ENCODE results near the gene CA9.

CA9 gene

DNA sequence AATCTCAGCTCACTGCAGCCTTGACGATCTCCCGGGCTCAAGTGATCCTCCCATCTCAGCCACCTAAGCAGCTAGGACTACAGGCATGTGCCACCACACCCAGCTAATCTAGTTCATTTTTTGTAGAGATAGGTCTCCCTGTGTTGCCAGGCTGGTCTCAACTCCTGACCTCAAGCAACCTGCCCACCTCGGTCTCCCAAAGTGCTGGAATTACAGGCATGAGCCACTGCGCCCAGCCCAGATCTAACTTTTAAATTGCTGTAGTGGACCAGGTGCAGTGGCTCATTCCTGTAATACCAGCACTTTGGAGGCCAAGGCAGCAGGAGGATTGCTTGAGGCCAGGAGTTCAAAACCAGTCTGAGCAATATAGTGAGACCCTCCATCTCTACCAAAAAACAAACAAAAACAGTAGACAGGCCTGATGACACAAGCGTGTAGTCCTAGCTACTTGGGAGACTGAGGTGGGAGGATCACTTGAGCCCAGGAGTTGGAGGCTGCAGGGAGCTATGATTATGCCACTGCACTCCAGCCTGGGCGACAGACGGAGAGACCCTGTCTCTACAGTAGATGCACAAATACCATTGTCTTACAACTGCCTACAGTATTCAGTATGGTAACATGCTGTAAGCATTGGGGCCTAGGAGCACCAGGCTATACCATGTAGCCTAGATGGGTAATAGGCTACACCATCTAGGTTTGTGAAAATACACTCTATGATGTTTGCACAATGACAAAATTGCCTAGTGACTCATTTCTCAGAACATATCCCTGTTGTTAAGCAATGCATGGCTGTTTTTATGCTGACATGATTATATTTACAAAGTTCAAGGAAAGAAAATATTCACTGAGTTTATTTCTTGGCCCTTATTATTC, 21.5 kb upstream of the CA9 start:
- no peak for DNase-seq (ENCODE audit: low spot score)

DNA sequence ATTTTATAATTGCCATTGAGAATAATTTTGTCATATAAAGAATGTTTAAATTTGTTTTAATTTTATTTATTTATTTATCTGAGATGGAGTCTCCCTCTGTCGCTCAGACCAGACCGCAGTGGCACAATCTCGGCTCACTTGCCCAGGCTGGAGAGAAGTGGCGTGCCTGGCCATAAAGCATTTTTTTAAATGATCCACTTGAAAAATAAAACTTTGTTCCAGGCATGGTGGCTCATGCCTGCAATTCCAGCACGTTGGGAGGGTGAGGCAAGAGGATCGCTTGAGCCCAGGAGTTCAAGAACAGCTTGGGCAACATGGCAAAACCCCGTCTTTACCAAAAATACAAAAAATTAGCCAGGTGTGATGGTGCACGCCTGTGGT, 20.9 kb upstream of the CA9 start:
- no peak for DNase-seq (ENCODE audit: low spot score)

DNA sequence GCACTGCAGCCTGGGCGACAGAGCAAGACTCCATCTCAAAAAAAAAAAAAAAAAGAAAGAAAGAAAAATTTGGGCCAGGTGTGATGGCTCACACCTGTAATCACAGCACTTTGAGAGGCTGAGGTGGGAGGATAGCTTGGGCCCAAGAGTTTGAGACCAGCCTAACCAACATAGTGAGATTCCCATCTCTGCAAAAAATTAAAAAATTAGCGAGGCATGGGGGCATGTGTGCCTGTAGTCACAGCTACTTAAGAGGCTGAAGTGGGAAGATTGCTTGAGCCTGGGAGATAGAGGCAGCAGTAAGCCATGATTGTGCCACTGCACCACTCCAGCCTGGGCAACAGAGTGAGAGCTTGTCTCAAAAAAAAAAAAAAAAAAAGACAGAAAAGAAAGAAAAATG, 20.1 kb upstream of the CA9 start:
- DNase-seq (ENCODE audit: low spot score), result no peak

DNA sequence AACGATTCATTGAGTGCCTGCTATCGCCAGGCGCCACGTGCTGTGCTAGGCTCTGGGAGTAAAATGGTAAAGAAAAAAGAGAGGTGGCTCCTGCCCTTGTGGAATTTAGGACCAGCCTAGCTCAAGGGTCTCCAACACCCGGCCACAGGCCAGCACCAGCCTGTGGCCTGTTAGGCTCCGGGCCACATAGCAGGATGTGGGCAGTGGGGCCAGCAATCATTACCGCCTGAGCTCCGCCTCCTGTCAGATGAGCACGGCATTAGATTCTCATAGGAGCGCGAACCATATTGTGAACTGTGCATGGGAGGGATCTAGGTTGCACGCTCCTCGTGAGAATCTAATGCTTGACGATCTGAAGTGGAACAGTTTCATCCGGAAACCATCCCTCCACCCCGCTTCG, 17.4 kb upstream of the CA9 start:
- no peak for DNase-seq (ENCODE audit: low spot score)

DNA sequence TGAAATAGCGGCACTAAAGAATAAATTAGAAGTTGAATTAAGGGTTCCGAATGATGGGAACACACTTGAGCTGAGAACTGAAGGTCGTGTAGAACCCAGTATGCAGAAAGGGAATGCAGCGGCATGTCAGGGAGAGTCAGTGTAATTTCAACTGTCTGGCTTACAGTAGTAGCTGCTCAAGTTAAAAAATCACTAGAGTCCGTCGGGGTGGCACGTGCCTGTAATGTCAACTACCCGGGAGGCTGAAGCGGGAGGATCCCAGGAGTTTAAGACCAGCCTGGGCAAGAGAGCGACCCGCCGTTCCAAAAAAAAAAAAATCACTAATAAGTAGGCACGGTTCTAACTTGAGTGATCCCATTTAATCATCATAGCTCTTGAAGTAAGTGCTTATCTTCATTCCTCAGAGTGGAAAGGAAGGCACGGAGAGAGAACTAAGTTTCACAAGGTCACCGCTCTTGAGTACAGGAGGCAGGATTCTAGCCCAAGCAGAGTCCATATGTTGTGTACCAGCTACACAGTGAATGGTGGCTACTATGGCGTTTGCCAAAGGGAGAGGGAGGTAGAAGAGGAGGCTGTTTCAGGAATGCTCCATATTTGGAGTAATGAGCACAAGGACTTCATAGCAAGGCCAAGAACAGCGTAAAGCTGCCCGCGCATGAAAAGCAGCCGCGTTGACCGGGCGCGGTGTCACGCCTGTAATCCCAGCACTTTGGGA, 16.7 kb upstream of the CA9 start:
- no peak for DNase-seq (ENCODE audit: low spot score)

DNA sequence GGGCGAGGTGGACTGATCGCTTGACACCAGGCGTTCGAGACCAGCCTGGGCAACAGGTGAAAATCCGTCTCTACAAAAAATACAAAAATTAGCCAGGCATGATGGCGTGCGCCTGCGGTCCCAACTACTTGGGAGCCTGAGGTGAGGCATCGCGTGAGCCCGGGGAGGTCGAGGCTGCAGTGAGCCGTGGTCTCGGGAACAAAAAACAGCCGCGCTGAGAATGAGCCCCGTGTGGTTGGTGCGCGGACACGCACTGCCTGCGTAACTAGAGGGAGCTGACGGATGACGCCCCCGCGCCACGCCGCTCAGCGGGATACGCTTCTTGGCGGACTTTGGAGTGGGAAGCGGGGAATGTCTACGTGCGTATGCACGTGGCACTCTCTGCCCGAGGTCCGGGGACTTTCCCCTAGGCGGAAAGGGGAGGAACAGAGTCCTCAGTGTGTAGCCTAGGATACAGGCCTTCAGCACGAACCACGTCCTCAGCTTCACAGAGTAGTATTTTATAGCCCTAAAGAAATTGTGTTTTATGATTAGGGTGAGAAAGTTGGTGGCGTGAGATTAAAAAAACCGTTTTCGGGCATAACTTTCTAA, 16.1 kb upstream of the CA9 start, which contains the start of gene RMRP:
TSS of gene RMRP (minus strand) at position 474 of the 591 bp plus-strand sequence.
- DNase-seq (ENCODE audit: low spot score), result peak; percentile 94

DNA sequence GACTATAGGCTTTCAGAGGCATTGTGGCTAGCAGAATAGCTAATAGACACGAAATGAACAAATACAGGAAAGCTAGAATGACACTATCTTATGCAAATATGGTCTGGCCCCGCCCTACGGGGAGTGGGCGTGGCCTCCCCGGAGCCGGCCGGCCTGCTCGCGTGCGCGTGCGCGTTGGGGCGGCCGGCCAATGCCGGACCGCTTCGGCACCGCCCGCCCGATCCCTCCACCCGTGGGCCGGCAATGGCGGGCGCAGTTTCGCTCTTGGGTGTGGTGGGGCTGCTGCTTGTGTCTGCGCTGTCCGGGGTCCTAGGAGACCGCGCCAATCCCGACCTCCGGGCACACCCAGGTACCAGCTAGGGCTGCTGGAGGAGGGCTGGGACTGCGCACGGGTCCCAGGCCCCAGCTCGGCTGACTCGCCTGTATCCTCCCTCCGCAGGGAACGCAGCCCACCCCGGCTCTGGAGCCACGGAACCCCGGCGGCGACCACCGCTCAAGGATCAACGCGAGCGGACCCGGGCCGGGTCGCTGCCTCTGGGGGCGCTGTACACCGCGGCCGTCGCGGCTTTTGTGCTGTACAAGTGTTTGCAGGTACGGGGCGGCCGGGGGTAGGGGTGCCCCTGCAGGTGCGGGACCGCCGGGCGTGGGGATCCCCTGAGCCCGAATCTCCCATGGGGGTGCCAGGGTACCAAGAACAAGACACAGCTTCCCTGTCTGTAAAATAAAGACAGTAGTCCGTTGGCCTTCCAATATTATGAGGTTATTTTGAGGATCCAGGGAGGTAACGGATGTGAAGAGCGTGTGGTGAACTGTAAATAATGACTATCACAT, 15.4 kb upstream of the CA9 start, which contains the start of gene CCDC107:
TSS of gene CCDC107 (plus strand) at position 156 of the 831 bp plus-strand sequence. CDS start at position 244, 88 bp downstream.
- DNase-seq (ENCODE audit: low spot score), result peak; percentile 81

DNA sequence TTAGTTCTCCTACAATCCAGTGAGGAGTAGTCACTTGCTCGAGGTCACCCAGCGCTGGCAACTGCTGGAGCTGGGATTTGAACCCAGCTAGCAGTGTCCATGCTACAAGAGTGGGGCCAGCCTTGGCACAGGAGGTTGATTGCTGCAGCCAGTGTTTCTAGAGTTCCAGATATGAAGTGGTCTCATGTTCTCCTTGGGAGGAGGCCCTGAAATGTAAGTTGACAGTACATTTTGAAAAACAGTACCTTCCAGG, 14.8 kb upstream of the CA9 start:
- no peak for DNase-seq (ENCODE audit: low spot score)

DNA sequence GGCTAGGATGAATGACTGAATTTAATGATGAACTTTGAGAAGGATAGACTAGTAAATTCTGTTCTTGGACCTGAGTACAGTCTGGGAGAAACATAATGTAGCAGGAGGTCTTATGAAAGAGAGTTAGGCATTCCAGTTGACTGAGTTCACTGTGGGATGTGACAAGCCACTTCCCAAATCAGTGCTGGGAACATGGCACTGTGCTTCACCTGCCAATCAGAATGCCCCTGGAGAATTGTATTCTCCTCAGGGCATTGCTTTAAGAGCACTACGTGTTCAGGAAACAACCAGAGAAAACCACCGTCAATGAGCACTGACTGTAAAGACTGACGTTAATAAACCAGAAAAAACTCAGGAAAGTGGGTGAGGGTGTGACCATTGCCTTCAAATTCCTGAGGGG, 14.4 kb upstream of the CA9 start:
- DNase-seq (ENCODE audit: low spot score), result no peak

DNA sequence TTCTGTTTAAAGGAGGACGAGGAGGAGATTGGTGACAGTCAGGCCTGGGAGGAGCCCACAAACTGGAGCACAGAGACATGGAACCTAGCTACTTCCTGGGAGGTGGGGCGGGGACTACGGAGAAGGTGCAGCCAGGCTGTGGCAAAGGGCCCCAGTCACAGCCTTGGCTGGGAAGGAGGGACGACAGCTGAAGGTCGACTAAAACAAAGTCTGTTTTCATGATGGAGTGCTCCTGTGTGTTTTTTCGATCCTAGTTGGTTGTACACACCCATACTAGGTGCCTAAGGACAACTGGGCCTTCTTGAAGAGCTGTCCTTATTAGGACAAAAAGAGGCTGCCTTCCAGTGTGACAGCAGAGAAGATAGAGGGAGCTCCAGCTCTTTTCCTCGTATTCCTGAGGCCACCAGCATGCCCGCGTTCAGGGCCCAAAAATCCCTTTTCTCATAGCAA, 12.7 kb upstream of the CA9 start:
- no peak for DNase-seq (ENCODE audit: low spot score)

DNA sequence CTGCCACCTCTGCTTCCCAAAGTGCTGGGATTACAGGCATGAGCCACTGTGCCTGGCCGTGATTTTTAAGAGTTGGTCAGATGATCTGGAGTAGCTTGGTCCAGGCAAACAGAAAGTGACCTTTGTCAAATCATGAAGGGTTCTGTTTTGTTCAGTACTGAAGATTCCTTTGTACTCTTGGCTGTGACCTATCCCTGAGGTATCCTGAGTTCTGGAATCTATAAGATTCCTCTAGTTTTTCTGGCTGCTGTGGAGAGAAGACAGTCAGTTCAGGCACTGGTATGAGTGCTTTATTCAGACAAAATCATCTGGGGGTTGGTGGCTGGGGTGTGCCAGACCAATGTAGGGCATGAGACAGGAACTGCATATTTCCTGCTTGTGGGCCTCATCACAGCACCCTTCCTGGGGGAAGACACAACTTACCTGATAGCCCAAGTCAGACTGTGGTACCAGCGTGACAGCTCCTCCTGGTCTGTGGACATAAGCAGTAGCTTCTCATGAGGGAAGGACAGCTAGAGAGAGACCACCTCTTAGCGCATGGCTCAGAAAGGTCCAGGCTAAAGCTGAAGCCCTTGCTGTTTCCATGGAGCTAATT, 11.9 kb upstream of the CA9 start:
- peak; percentile 60 for DNase-seq (ENCODE audit: low spot score)

DNA sequence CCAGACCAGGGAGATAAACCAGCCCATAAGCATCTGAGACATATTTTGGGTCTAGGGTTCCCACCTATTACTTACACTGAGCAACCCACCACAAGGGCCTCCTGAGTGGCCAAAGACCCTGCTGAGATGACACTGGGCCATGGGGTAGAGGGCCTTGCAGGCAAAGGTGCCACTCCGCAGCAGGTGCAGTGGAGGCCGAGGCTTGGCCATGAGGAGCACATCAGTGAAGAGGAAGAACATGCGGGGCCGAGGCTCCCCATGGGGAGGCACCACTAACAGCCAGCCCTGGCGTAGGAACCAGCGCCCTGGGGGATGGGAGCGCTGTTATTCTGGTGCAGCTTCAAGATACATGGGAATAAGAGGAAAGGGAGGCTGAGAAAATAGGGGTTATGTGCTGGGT, 11.3 kb upstream of the CA9 start:
- DNase-seq (ENCODE audit: low spot score), result no peak

DNA sequence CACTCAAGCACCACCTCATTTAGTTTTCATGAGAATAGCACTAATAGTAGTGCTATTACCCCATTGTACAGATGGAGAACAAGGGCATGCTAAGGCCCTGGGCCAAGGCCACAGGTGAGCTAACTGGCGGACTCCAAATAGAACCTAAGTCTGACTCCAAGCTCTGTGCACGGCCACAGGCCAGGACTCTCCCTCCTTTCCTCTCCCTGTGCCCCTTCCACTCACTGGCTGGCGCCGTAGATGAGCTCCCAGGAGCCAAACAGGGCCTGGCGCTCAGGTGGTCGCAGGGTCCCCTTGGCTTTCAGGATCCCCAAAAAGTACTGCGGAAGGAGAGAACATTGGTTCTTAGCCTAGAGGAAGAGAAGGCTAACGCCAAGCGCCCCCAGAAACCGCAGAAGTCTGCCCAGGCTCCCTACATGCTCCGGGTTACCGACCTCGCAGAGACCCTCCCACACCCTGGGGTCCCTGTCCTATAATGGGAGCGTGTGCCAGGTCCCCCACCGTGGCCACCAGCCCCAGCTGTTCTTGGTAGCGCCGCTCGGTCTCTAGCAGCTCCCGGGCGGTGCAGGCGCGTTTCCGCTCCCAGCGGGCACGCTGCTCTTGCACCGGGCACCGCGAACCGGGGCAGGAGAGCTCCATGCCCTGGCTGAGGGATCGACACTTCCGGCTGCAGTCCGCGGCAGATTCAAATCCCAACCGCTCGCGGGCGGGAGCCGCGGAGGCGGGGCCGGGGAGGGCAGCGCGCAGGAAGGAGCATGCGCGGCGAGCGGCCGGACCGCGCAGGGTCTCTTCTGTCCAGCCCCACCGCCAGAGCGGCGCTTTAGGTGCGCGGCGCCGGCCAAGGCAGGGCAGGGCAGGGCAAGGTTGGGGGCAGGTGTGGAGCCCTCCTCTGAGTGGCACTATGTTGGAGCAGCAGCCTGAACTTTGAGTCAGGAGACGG, 8.9 kb upstream of the CA9 start, which contains the start of gene ARHGEF39:
TSS of gene ARHGEF39 (minus strand) at position 665 of the 940 bp plus-strand sequence. CDS start at position 639, 26 bp downstream.
- peak; percentile 56 for DNase-seq (ENCODE audit: low spot score)

DNA sequence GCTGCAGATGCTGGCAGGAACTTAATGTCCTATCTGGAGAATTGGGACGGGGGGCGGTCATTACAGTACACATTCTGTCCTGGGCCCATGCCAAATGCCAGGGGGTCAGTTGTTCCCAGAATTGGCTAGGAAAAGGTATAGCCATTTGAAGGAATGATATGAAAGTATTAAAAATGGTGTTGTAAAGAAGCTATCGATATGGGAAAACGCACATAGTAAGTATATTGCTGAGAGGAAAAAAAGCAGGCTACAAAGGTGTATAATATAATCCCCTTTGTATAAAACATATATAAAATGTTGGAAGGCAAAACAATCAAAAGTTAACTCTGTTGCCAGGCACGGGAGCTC, 8.3 kb upstream of the CA9 start:
- DNase-seq (ENCODE audit: low spot score), result no peak

DNA sequence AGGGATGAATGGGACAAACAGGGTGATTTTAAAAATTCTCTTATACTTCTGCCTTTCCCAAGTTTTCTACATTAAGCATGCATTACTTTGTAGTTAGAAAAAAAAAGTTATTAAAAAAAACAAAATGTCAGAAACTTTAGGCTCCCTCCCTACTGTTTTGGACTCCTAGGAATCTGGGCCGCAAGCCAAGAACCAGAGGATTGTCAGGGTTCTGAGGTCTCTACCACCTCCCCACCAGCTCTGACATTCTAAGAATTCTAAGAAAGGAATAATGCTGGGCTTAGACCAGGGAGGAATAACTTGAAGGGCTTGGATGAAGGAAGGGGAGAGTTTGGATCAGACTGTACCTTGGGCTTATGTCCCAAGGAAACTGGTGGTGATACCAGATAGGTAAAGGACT, 7.7 kb upstream of the CA9 start:
- DNase-seq (ENCODE audit: low spot score), result no peak

DNA sequence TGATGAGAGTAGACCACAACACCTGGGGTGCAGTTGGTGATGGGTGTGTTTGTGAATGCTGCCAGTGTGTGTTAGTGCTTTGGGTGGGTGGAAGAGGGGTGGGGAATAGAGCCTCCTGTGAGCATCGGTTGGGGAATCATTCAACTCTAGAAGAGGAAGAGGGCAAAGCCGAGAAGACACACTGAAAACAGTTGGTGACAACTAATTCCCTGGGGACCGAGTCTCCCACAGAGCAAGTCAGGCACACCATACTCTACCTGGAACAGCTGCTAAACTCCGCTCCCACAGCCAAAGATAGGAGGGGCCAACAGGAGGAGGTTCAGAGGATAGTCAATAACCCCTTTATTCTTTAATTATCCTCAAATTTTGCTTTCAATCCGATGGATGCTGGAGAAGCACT, 7.2 kb upstream of the CA9 start:
- DNase-seq (ENCODE audit: low spot score), result no peak

DNA sequence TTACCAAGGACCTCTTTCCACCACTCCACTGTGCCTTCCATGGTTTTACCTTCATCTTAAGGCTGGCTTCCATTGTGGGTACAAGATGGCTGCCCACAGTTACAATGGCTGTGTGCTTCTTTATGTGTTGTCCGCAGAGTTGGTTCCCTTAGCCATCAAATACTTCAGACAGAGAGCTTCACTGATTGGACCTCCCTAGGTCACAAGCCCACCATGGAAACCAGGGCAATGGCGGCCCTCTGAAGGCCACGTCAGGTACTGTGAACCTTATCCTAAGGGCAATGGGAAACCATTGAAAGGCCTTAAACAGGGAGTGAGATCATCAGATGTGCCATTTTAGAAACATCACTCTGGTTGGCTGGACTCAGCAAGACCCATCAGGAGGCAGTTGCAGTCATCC, 5.8 kb upstream of the CA9 start:
- DNase-seq (ENCODE audit: low spot score), result no peak

DNA sequence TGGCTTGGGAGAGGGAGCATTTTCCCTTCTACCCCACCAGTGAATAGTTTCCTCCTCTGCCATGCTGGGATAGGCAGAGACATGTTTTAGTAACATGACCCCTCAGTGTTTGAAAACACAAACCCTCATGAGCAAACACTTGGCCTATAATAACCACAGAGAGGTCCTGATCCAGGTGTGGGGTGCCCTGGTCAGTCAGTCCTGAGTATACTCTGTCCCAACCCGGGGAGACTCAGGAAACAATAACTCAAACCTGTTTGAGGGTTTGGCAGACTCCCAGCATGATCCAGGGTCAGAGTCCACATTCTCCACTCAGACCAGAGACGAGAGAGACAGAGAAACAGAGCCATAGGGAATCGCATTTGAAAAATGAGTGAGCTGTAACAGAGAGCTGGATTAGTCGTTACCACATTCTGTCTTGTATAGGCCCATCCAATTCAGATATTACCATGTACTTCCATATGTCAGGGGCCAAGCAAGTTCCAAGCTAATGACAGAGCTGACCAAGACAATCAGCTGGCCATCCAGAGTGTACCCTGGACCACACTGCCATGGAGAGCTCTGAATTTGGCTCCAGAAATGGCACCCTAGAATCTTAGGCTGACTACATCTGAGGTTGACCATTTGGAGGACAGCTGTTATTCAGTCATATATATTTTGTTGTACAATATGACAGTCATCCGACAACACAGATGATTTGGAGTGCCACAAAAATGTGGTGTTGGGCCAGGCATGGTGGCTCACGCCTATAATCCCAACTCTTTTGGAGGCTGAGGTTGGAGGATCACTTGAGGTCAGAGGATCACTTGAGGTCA, 4.2 kb upstream of the CA9 start:
- no peak for DNase-seq (ENCODE audit: low spot score)

DNA sequence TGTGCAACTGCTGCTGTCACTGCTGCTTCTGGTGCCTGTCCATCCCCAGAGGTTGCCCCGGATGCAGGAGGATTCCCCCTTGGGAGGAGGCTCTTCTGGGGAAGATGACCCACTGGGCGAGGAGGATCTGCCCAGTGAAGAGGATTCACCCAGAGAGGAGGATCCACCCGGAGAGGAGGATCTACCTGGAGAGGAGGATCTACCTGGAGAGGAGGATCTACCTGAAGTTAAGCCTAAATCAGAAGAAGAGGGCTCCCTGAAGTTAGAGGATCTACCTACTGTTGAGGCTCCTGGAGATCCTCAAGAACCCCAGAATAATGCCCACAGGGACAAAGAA, 265 bp downstream of the CA9 start:
- DNase-seq (ENCODE audit: low spot score), result no peak

DNA sequence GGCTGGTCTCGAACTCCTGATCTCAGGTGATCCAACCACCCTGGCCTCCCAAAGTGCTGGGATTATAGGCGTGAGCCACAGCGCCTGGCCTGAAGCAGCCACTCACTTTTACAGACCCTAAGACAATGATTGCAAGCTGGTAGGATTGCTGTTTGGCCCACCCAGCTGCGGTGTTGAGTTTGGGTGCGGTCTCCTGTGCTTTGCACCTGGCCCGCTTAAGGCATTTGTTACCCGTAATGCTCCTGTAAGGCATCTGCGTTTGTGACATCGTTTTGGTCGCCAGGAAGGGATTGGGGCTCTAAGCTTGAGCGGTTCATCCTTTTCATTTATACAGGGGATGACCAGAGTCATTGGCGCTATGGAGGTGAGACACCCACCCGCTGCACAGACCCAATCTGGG, 1.5 kb downstream of the CA9 start:
- no peak for DNase-seq (ENCODE audit: low spot score)

Measured in CD4-positive, alpha-beta T cell treated with Interleukin-2 at 100 ng/mL for 4 hours (primary cell).